ENCODE data around the gene CCDC93. TPM values are rescaled to one million over a fixed set of nuclear protein-coding genes. Genes with fewer than 3 reads are reported as not detected.

Gene CCDC93
- total RNA-seq, 6 experiments from 2014 or later, result 13.4 to 17.2 (median 14.4) TPM

GRCh38 chr2:118050386-118050785 lies 36.5 kb upstream of the CCDC93 start:
- DNase-seq, result no peak
- no peak overlapping the region for H3K4me3 Mint-ChIP-seq
- H3K36me3 Mint-ChIP-seq (ENCODE audit: low read depth), result no peaks in the 10 kb centered on the region
- H3K27me3 Mint-ChIP-seq (ENCODE audit: insufficient read depth), result peaks cover 14% of the 10 kb centered on the region
- peaks cover 21% of the 10 kb centered on the region for H3K4me1 Mint-ChIP-seq (ENCODE audit: low read depth)
- H3K27ac Mint-ChIP-seq, result no peak overlapping the region
- no peaks in the 10 kb centered on the region for H3K9me3 Mint-ChIP-seq
- TF ChIP-seq, protein P1, sequence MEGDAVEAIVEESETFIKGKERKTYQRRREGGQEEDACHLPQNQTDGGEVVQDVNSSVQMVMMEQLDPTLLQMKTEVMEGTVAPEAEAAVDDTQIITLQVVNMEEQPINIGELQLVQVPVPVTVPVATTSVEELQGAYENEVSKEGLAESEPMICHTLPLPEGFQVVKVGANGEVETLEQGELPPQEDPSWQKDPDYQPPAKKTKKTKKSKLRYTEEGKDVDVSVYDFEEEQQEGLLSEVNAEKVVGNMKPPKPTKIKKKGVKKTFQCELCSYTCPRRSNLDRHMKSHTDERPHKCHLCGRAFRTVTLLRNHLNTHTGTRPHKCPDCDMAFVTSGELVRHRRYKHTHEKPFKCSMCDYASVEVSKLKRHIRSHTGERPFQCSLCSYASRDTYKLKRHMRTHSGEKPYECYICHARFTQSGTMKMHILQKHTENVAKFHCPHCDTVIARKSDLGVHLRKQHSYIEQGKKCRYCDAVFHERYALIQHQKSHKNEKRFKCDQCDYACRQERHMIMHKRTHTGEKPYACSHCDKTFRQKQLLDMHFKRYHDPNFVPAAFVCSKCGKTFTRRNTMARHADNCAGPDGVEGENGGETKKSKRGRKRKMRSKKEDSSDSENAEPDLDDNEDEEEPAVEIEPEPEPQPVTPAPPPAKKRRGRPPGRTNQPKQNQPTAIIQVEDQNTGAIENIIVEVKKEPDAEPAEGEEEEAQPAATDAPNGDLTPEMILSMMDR (IDR thresholded peaks at IDR 0.05), result no peak

- no peak for DNase-seq
- TF ChIP-seq, protein P1 (IDR thresholded peaks at IDR 0.05), result no peak
- no peak overlapping the region for H3K4me3 Mint-ChIP-seq
- peaks cover 13% of the 10 kb centered on the region for H3K27me3 Mint-ChIP-seq (ENCODE audit: insufficient read depth)
- no peaks in the 10 kb centered on the region for H3K9me3 Mint-ChIP-seq
- H3K27ac Mint-ChIP-seq, result no peak overlapping the region
- peaks cover 21% of the 10 kb centered on the region for H3K4me1 Mint-ChIP-seq (ENCODE audit: low read depth)
- H3K36me3 Mint-ChIP-seq (ENCODE audit: low read depth), result no peaks in the 10 kb centered on the region
Measured at GRCh38 chr2:118049816-118050140, 35.9 kb upstream of the CCDC93 start.

DNA sequence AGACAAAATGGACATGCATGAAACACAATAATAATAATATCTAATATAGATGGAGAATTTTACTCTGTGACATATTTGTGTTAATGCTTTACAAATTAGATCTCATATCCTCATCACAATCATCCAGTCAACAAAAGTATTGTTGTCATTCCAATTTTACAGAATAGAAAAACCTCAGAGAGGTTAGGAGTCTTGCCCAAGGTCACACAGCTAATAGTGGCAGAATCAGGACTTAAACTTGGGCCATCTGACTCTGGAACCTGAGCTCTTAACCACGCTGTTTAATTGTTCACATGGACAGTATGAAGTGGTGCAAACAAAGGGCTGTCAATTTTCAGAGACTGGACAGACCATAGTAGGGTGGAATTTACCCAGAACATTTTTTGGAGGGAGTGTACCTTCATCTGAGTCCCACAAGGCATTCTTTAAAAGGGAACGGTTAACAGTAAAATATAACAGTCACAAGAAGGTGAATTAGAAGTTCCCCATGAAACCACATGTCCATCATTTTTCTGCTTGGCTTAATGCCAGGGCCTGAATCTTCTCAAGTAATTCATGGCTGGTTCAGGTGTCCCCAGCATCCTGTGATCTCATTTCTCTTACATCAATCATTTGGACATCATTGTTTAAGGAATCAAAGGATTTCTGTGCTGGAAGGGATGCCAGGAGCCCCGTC lies 35.4 kb upstream of the CCDC93 start:
- Mint-ChIP-seq H3K4me1 (ENCODE audit: low read depth) (peaks cover 21% of the 10 kb centered on the region), H3K36me3 (ENCODE audit: low read depth) (no peaks in the 10 kb centered on the region), H3K4me3 (no peak overlapping the region), H3K27ac (no peak overlapping the region), H3K27me3 (ENCODE audit: insufficient read depth) (peaks cover 13% of the 10 kb centered on the region), H3K9me3 (no peaks in the 10 kb centered on the region)
- TF ChIP-seq, protein P1 (IDR thresholded peaks at IDR 0.05), result no peak
- DNase-seq, result no peak

GRCh38 chr2:118048401-118048800 lies 34.5 kb upstream of the CCDC93 start:
- Mint-ChIP-seq H3K4me1 (ENCODE audit: low read depth) (peaks cover 21% of the 10 kb centered on the region), H3K36me3 (ENCODE audit: low read depth) (no peaks in the 10 kb centered on the region), H3K9me3 (no peaks in the 10 kb centered on the region), H3K27ac (no peak overlapping the region), H3K27me3 (ENCODE audit: insufficient read depth) (peaks cover 11% of the 10 kb centered on the region), H3K4me3 (no peak overlapping the region)
- peak; percentile 19 for DNase-seq
- TF ChIP-seq, protein P1 (IDR thresholded peaks at IDR 0.05), result no peak

DNA sequence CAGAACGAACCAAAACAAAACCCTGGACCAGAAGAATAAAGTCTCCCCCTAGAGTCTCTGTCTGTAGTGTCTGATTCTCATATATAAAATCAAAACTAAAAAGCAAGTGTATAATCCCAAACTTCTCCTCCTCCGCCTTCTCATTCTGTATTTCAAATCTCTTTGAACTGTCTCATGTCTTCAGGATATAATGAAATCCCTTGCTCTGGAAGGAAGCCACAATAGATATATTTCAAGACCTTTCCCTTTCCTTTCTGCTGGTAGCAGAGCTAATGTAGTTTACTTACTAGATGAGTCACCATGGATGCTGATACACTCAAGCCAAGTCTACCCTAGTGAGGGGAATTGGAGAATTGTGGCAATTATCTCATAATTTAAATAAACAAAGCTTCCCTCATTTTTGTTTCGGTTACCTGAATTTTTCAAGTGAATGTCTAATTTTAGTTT lies 33.5 kb upstream of the CCDC93 start:
- Mint-ChIP-seq H3K4me3 (peak overlapping the region; percentile 13; the same call in 1 of the 2 replicates), H3K27me3 (ENCODE audit: insufficient read depth) (peaks cover 10% of the 10 kb centered on the region), H3K27ac (no peak overlapping the region), H3K4me1 (ENCODE audit: low read depth) (peaks cover 21% of the 10 kb centered on the region), H3K9me3 (no peaks in the 10 kb centered on the region), H3K36me3 (ENCODE audit: low read depth) (no peaks in the 10 kb centered on the region)
- TF ChIP-seq, protein P1 (IDR thresholded peaks at IDR 0.05), result no peak
- DNase-seq, result peak; percentile 13

Data from HFFc6 (cell line).